A673 (cell line): Measurements from ENCODE around the gene CYP2A7. TPM values are rescaled to one million over a fixed set of nuclear protein-coding genes. Genes with fewer than 3 reads are reported as not detected.

Experiments used
- total RNA-seq: library from RNA; stranded (reverse); gene quantifications from 2 replicates; pipeline ENCODE4 v1.2.3, GENCODE V29; 2021

Gene CYP2A7
- total RNA-seq, 1 experiment from 2014 or later: not detected

Other genes starting within 250 kb of the CYP2A7 start
- gene NUMBL, start 191.6 kb downstream of the CYP2A7 start, total RNA-seq: 38.4 and 49.3 TPM in 2 replicates
- gene COQ8B, start 165.3 kb downstream of the CYP2A7 start, total RNA-seq: 34.1 and 38.8 TPM in 2 replicates
- 7.2 and 8.5 TPM in 2 replicates for gene ITPKC, start 165.1 kb downstream of the CYP2A7 start, total RNA-seq
- gene ACTMAP, start 131.8 kb downstream of the CYP2A7 start, total RNA-seq: 17.1 and 20.8 TPM in 2 replicates
- gene SNRPA, start 131.0 kb downstream of the CYP2A7 start, total RNA-seq: 167 and 179 TPM in 2 replicates
- 0.75 and 0.85 TPM in 2 replicates for gene MIA, start 106.7 kb downstream of the CYP2A7 start, total RNA-seq
- gene RAB4B, start 104.0 kb downstream of the CYP2A7 start, total RNA-seq: 9.1 and 14.6 TPM in 2 replicates
- gene EGLN2, start 83.0 kb downstream of the CYP2A7 start, total RNA-seq: 105 and 113 TPM in 2 replicates
- gene CYP2A6, start 31.8 kb downstream of the CYP2A7 start, total RNA-seq: not detected in 2 replicates
- not detected in 2 replicates for gene CYP2B6, start 109.1 kb upstream of the CYP2A7 start, total RNA-seq
- not detected in 2 replicates for gene CYP2A13, start 206.2 kb upstream of the CYP2A7 start, total RNA-seq
- not detected in 2 replicates for gene CYP2F1, start 232.2 kb upstream of the CYP2A7 start, total RNA-seq